ENCODE results near the gene PLCB1.

DNA sequence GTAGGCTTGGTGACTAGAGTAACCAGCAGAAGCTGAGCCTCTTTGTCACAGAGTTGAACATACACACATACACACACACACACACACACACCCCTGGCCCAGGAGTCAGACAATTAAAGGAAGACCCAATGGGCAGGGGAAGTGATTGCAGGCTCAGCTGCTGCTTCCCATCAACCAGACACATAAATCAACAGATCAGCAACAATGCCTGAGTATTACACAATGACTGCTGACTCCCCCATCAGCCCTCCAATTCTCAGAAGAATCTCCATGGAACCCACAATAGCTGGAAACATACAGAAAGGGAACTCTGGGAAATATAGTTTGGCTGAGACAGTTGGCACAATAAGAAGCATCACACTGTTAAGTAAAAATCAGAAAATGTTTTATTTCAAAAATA lies 666.4 kb downstream of the PLCB1 start:
- TF ChIP-seq, protein P1, sequence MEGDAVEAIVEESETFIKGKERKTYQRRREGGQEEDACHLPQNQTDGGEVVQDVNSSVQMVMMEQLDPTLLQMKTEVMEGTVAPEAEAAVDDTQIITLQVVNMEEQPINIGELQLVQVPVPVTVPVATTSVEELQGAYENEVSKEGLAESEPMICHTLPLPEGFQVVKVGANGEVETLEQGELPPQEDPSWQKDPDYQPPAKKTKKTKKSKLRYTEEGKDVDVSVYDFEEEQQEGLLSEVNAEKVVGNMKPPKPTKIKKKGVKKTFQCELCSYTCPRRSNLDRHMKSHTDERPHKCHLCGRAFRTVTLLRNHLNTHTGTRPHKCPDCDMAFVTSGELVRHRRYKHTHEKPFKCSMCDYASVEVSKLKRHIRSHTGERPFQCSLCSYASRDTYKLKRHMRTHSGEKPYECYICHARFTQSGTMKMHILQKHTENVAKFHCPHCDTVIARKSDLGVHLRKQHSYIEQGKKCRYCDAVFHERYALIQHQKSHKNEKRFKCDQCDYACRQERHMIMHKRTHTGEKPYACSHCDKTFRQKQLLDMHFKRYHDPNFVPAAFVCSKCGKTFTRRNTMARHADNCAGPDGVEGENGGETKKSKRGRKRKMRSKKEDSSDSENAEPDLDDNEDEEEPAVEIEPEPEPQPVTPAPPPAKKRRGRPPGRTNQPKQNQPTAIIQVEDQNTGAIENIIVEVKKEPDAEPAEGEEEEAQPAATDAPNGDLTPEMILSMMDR (IDR thresholded peaks at IDR 0.05; ENCODE audit: borderline replicate concordance, extremely low read depth, low read length, poor library complexity, severe bottlenecking): no peak
- no peak for TF ChIP-seq EZH2 (IDR thresholded peaks at IDR 0.05; ENCODE audit: borderline replicate concordance, low read depth, low read length, severe bottlenecking)
